A549 (cell line): ENCODE measurements around the gene ADAM10.

Experiments used
- BHLHE40 ChIP-seq: IDR thresholded peaks from 2 replicates; pipeline ENCODE4 v1.6.1; 2012; ENCODE audit warnings: low read depth, low read length, inconsistent platforms
- CTCF ChIP-seq: fragments of >200 bp; sonication (Bioruptor Twin); formaldehyde crosslinking; IDR thresholded peaks from 3 replicates; pipeline ENCODE4 v1.5.1; 2016
- ELK1 ChIP-seq: fragments of 150-350 bp; IDR thresholded peaks from 2 replicates; pipeline ENCODE4 v1.6.1; 2014; ENCODE audit warnings: low read depth, mild to moderate bottlenecking, low read length
- HMGXB4 ChIP-seq: fragments of 250-450 bp; sonication (Bioruptor Pico); IDR thresholded peaks from 2 replicates; pipeline ENCODE4 v1.5.0; 2021; ENCODE audit warnings: mild to moderate bottlenecking, moderate library complexity, borderline replicate concordance
- KDM1A ChIP-seq: fragments of 200-600 bp; sonication (generic); IDR thresholded peaks from 2 replicates; pipeline ENCODE4 v1.6.1; 2016; ENCODE audit warnings: low read depth, mild to moderate bottlenecking
- MAFK ChIP-seq: fragments of 450-650 bp; IDR thresholded peaks from 2 replicates; pipeline ENCODE4 v1.6.1; 2014; ENCODE audit not compliant: partially characterized antibody
- MAX ChIP-seq: IDR thresholded peaks from 2 replicates; pipeline ENCODE4 v1.6.1; 2012
- PHF8 ChIP-seq: fragments of 200-600 bp; sonication (generic); IDR thresholded peaks from 2 replicates; pipeline ENCODE4 v1.6.1; 2016; ENCODE audit warnings: low read depth, mild to moderate bottlenecking, antibody characterized with exemption, moderate library complexity, borderline replicate concordance
- POLR2A ChIP-seq: IDR thresholded peaks from 2 replicates; pipeline ENCODE4 v1.6.1; 2012; ENCODE audit warnings: mild to moderate bottlenecking, low read length
- POLR2AphosphoS2 ChIP-seq: conservative IDR thresholded peaks from 2 replicates; pipeline ENCODE4 v1.6.1; 2012; ENCODE audit warnings: low read length, improper control_type of control experiment, inconsistent platforms
- RAD21 ChIP-seq, 2 experiments: fragments of >200 bp in 1 of 2; sonication (Bioruptor Twin) in 1 of 2; formaldehyde crosslinking in 1 of 2; IDR thresholded peaks in 1 of 2; conservative IDR thresholded peaks in 1 of 2; 2 replicates in 1 of 2; 3 replicates in 1 of 2; pipeline ENCODE4 v1.6.1; 2012 to 2018; ENCODE audit warnings: inconsistent platforms in 1 of 2
- SMC3 ChIP-seq: fragments of >200 bp; sonication (Bioruptor Twin); formaldehyde crosslinking; IDR thresholded peaks from 3 replicates; pipeline ENCODE4 v1.6.1; 2018; ENCODE audit warnings: inconsistent platforms
- USF2 ChIP-seq: fragments of 450-650 bp; IDR thresholded peaks from 2 replicates; pipeline ENCODE4 v1.6.1; 2014; ENCODE audit warnings: antibody characterized with exemption

GRCh38 chr15:58703610-58704009 lies 45.9 kb downstream of the ADAM10 start:
- TF ChIP-seq CTCF (no peak), POLR2A (no peak), RAD21 (conservative IDR thresholded peaks at IDR 0.05 in 1 of 2, IDR thresholded peaks at IDR 0.05 in 1 of 2) (no peak), SMC3 (no peak), KDM1A (no peak), MAFK (no peak), HMGXB4 (no peak), POLR2AphosphoS2 (no peak), ELK1 (no peak), PHF8 (no peak), BHLHE40 (no peak), USF2 (no peak), MAX (no peak)
